Suppressor macrophage (primary cell): ENCODE results near the gene AOAH.
"Not testable (repeated sequence)": the region's sequence is repeated elsewhere in the genome, so short reads cannot be mapped to it uniquely, and the experiment has no call there.

Source experiments
- DNase-seq, 4 experiments: peaks; one replicate each; pipeline ENCODE4 v3.0.0-alpha.2; 2020 to 2022

The AOAH gene

GRCh38 chr7:36736090-36736898, 12.0 kb upstream of the AOAH start:
- DNase-seq = no peak

DNA sequence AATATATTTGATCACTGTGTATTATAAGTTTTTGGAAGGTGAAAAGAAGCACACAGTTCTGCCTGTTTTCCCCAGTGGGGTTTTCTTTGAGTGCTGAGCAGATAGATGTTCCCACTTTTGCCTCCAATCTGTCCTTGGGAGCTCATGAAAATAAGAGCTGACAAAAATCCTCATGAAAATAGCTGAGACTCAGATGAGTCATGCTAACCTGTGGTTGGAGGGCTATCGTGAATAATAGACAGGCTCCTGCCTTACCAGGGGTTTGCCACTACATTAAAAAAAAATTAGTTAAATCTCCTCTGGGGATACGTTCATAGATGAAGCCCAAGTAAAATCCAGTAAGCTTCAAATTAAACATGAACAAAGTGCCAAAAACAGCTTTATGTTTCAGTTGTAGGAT, 10.9 kb upstream of the AOAH start:
- DNase-seq = no peak

DNA sequence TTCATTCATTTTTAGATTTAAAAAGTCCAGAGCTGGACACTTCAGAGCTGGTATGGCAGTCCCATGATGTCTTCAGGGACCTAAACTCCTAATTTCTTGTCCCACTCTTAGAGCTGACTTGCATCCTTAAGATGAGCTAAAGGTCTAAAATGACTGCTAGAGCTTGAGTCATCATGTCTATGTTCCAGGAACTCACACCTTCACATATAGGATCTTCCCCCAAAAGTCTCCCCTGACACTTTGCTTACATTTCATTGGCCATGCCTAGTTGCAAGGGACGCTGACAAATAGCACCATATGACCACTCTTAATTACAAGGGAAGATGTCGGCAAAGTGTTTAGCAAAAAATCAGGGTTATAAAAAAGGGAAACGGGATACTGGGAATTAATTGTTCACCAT, 10.4 kb upstream of the AOAH start:
- DNase-seq = no peak

- no peak for DNase-seq
These were observed 9.1 kb upstream of the AOAH start for GRCh38 chr7:36733411-36733810.

DNA sequence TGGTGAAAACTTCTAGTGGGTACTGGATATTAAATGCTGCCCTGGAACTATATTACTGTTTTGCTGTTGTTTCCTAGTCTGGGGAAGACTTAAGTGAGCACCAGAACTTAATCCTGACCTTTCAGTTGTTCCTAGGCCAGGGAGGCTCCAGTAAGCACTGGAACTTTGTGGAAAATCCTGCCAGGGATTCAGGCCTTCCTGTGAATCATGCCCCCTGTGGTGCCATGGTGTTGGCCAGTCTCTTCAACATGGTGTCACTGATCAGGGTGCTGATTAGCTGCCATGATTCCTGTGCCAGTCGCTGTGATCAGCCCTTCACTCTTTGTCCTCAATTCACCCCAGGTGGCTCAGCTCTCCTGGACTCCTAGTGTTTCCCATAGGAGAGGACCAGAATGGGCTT, 8.5 kb upstream of the AOAH start:
- no peak for DNase-seq

DNA sequence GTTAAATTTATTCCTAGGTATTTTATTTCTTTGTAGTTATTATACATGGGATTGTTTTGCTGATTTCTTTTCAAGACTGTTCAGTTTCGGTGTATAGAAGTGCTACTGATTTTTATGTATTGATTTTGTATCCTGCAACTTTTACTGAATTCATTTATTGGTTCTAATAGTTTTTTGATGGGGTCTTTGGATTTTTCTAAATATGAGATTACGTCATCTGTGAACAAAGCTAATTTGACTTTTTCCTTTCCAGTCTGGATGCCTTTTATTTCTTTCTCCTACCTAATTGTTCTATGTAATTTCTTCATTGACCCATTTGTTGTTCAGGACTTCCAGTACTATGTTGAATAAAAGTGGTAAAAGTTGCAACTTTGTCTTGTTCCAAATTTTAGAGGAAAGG, 5.8 kb upstream of the AOAH start:
- DNase-seq = no peak

GRCh38 chr7:36728143-36728542, 3.8 kb upstream of the AOAH start:
- DNase-seq = no peak

DNA sequence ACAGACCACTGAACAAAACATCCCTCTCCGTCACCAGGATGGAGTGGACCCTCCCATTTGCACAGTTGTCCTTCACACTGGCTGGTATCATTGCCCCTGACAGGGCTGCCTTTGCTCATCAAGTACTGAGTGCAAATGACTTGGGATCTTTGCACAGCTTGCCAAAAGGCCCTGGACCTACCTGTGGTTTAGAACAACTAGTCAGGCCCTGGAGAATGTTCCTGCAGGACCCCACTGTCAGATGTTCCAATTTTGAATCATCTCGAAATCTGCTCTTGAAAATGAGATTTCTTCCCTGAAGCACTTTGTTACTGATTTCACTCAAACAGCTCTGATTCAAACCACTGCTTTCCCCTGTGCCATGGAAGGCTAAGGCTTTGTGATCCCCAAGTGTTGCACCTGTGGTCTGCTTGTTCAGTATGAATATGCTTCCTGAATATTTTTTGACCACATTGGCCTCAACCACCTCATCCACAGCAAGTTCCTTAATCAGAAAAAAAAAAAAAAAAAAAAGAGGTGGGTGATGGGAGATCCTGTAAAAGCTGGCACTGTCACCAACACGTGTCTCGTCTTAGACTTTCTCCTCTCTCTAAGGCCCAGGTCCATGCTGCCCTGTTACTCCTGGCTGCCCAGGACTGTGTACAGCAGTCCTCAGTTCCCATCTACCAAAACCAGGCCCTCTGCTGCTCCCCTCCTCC, 2.7 kb upstream of the AOAH start:
- peak; percentile 44 to 82 (median 71) for DNase-seq

- DNase-seq = peak; percentile 52 to 79 (median 76)
These were observed 2.0 kb upstream of the AOAH start for GRCh38 chr7:36726311-36726710.

- no peak for DNase-seq
These were observed 702 bp upstream of the AOAH start for GRCh38 chr7:36724996-36725395.

GRCh38 chr7:36723291-36723690, 1.0 kb downstream of the AOAH start:
- peak in 1 of 4 experiments; percentile 19 for DNase-seq

DNA sequence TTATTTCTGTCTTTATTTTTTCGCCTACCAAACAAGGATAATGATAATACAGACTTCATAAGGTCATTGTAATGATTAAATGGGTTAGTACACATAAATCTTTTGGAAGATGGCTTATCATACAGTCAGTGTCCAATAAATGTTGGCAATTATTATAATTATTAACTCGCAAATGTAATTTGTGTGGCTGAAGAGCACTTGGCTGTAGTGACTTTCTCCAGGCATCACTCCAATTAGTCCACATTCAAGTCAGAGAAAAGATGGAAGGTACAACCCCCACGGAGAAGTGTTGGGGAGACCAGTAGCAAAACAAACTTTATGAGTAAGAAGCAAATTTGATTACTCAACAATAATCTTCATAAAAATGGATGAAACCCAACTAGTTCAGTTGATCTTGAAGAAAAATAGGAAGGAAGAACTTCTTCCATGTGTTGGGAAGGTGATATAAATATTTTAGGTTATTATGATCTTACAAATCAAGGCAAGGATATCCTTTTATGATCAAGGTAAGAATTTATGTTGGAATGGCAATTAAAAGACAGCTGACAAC, 5.1 kb downstream of the AOAH start:
- no peak for DNase-seq

GRCh38 chr7:36717586-36717985, 6.7 kb downstream of the AOAH start:
- peak; percentile 58 to 86 (median 72) for DNase-seq

- not testable (repeated sequence) for DNase-seq
These were observed 7.5 kb downstream of the AOAH start for GRCh38 chr7:36716802-36717201.

- no peak for DNase-seq
These were observed 12.3 kb downstream of the AOAH start for GRCh38 chr7:36712015-36712414.

DNA sequence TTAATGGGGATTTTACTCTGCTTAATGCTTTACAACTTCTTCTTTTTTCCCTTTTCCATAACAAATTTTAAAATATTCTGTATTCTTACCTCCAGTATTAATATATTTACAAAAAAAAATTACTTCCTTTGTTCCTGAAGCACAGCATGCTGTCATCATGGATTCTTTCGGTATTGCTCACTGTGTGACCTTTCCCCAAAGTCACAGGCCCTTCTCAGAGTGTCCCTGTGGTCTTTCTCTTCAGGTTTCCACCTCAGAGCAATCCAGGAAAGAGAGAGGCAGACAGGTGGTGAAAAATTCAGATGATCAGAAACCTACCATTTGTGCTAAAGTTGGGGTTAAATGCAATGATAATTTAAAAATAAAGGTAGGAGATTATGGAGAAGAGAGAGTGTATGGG, 13.0 kb downstream of the AOAH start:
- no peak for DNase-seq

DNA sequence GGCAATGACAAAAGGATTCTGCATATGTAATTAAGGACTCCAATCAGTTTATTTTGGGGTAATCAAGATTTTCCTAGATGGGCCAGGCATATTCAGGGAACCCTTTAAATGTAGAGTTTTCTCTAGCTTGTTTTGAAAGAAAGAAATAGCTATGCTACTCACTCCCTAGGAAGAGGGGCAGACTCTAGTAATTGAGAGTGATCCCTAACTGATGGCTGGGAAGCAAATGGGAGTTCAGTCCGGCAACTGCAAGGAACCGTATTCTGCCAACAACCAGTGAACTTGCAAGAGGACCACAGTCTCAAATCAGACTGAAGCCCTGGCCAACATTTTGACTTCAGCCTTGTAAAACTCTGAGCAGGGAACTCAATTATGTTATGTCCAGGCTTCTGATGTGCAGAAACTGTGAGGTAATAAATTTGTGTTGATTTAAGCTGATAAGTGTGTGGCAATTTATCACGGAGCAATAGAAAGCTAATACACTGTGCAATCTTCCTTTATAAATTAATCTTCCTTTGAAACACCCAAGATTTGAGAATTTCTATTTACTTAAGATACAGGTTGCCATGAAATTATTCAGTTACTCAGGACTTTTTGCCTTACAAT, 14.0 kb downstream of the AOAH start:
- no peak for DNase-seq

DNA sequence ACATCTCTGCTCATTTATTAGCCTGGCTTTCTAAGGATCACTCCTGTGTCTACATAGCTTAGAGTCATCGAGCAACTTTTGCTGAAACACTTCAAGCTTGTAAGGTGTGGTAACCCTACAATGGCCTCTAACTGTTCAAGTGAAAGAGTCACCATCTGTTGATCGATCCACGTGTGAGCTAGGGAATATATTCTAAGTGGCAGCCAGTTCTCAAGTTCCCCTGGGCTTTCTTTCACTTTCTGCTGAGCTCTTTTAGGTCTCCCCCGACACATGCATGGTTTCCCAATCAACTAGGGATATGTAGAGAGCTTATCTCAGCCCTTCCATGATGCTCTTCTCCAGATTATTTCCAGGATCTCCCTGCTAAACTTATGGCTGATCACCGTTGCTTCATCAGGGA, 15.5 kb downstream of the AOAH start:
- DNase-seq = no peak

- DNase-seq = no peak
These were observed 16.4 kb downstream of the AOAH start for GRCh38 chr7:36707898-36708297.

- DNase-seq = no peak
These were observed 16.8 kb downstream of the AOAH start for GRCh38 chr7:36707465-36707864.

- not testable (repeated sequence) for DNase-seq
These were observed 20.4 kb downstream of the AOAH start for GRCh38 chr7:36703860-36704259.

GRCh38 chr7:36692456-36692855, 31.8 kb downstream of the AOAH start:
- no peak for DNase-seq

GRCh38 chr7:36691983-36692382, 32.3 kb downstream of the AOAH start:
- no peak for DNase-seq
